MM.1S (cell line): ENCODE measurements around the gene CCDC74A.

Experiments
- CTCF ChIP-seq: fragments of 300-600 bp; sonication (generic); IDR thresholded peaks from 2 replicates; pipeline ENCODE4 v1.5.1; 2016; ENCODE audit warnings: antibody characterized with exemption, low read length, mixed read lengths
- EZH2 ChIP-seq: fragments of 300-600 bp; sonication (generic); optimal IDR thresholded peaks from 2 replicates; pipeline ENCODE3; 2017; ENCODE audit warnings: low read depth, mild to moderate bottlenecking, antibody characterized with exemption, low read length, mixed read lengths
- EZH2phosphoT487 ChIP-seq: fragments of 300-600 bp; sonication (generic); IDR thresholded peaks from 2 replicates; pipeline ENCODE4 v1.6.1; 2018; ENCODE audit warnings: antibody characterized with exemption, low read length

GRCh38 chr2:131517106-131517831 lies 10.4 kb upstream of the CCDC74A start:
- TF ChIP-seq CTCF (no peak), EZH2 (no peak), EZH2phosphoT487 (no peak)
